H1 (cell line): Measurements from ENCODE around the gene LMX1B. TPM values are rescaled to one million over a fixed set of nuclear protein-coding genes. Genes with fewer than 3 reads are reported as not detected.

Experiments used
- CTCF ChIA-PET: fragments of 300-600 bp; sonication (Branson Sonifier 250); formaldehyde crosslinking; loops from one replicate; lab custom pipeline; 2021; ENCODE audit not compliant: partially characterized antibody; lab: Charles Lee
- POLR2A ChIA-PET: fragments of 300-600 bp; sonication (Branson Sonifier 250); formaldehyde crosslinking; loops from one replicate; lab custom pipeline; 2021; ENCODE audit warnings: inconsistent platforms; ENCODE audit not compliant: partially characterized antibody; lab: Charles Lee
- DNase-seq, 2 experiments: peaks; one replicate each; pipeline versions ENCODE4 v3.0.0 to v3.0.0-alpha.2; 2010 to 2022; ENCODE audit warnings: low spot score in 2 of 2, low read depth in 1 of 2, mixed read lengths in 1 of 2
- FAIRE-seq: peaks from 2 replicates; lab custom pipeline; 2011; peaks lifted over from hg19 to GRCh38; lab: Jason Lieb, UNC
- H2AFZ ChIP-seq: 2 replicates; pipeline ENCODE4 v1.8.1; 2012; ENCODE audit warnings: low read length, inconsistent platforms
- H2AK5ac ChIP-seq: 2 replicates; pipeline ENCODE4 v1.6.1; 2013; ENCODE audit warnings: low read depth, low read length
- H2BK120ac ChIP-seq: replicated peaks from 2 replicates; pipeline ENCODE3; 2013; ENCODE audit warnings: low read depth, low read length, inconsistent platforms
- H2BK12ac ChIP-seq: 2 replicates; pipeline ENCODE4 v1.6.1; 2013; ENCODE audit warnings: low read depth, low read length
- H2BK15ac ChIP-seq: 2 replicates; pipeline ENCODE4 v1.6.1; 2013; ENCODE audit warnings: low read length
- H2BK20ac ChIP-seq: 2 replicates; pipeline ENCODE4 v1.6.1; 2013; ENCODE audit warnings: low read length
- H2BK5ac ChIP-seq: 2 replicates; pipeline ENCODE4 v1.6.1; 2013; ENCODE audit warnings: low read depth, low read length
- H3K14ac ChIP-seq: 2 replicates; pipeline ENCODE4 v1.6.1; 2013; ENCODE audit warnings: inconsistent platforms; ENCODE audit not compliant: insufficient read length
- H3K18ac ChIP-seq: 2 replicates; pipeline ENCODE4 v1.6.1; 2013; ENCODE audit warnings: low read length; ENCODE audit errors: extremely low read depth
- H3K23ac ChIP-seq: 2 replicates; pipeline ENCODE4 v1.6.1; 2013; ENCODE audit warnings: inconsistent platforms; ENCODE audit not compliant: insufficient read length
- H3K23me2 ChIP-seq: 2 replicates; pipeline ENCODE4 v1.6.1; 2013; ENCODE audit warnings: low read depth, low read length
- H3K27ac ChIP-seq: 2 replicates; pipeline ENCODE4 v1.6.1; 2011; ENCODE audit warnings: low read depth, low read length, inconsistent platforms
- H3K27me3 ChIP-seq, 4 experiments: replicated peaks in 1 of 4; 1 replicate in 1 of 4; 2 replicates in 3 of 4; pipeline versions ENCODE4 v1.6.1 to v1.8.1; 2011 to 2013; ENCODE audit warnings: low read length in 3 of 4, mild to moderate bottlenecking in 3 of 4, inconsistent platforms in 2 of 4, mixed read lengths in 2 of 4, moderate library complexity in 1 of 4; ENCODE audit not compliant: control insufficient read depth in 3 of 4, insufficient read depth in 3 of 4; ENCODE audit errors: extremely low read depth in 1 of 4
- H3K36me3 ChIP-seq, 4 experiments: 2 replicates each; pipeline versions ENCODE4 v1.6.1 to v1.8.1; 2011 to 2013; ENCODE audit warnings: mild to moderate bottlenecking in 4 of 4, low read length in 3 of 4, moderate library complexity in 2 of 4, control low read depth in 1 of 4, inconsistent platforms in 1 of 4; ENCODE audit not compliant: insufficient read depth in 4 of 4, control insufficient read depth in 2 of 4
- H3K4ac ChIP-seq: replicated peaks from 2 replicates; pipeline ENCODE3; 2013; ENCODE audit warnings: low read length, low read depth, mixed read lengths, inconsistent platforms; ENCODE audit not compliant: insufficient read length
- H3K4me1 ChIP-seq, 4 experiments: replicated peaks in 1 of 4; 1 replicate in 1 of 4; 2 replicates in 3 of 4; pipeline versions ENCODE4 v1.6.1 to v1.8.1; 2011 to 2013; ENCODE audit warnings: low read length in 3 of 4, inconsistent platforms in 2 of 4, mixed read lengths in 1 of 4; ENCODE audit not compliant: insufficient read depth in 4 of 4, control insufficient read depth in 3 of 4
- H3K4me2 ChIP-seq, 2 experiments: 2 replicates each; pipeline versions ENCODE4 v1.6.1 to v1.8.1; 2011 to 2013; ENCODE audit warnings: low read depth in 2 of 2, low read length in 2 of 2, control low read depth in 1 of 2, inconsistent platforms in 1 of 2, mild to moderate bottlenecking in 1 of 2; ENCODE audit not compliant: insufficient read depth in 1 of 2
- H3K4me3 ChIP-seq, 4 experiments: fragments of 200-600, 300-600 bp in 1 of 4; sonication (generic), shearing (Covaris generic), sonication (Bioruptor Twin) in 1 of 4; 2 replicates each; pipeline versions ENCODE4 v1.5.1 to v1.8.1; 2011 to 2016; ENCODE audit warnings: low read length in 4 of 4, low read depth in 3 of 4, control low read depth in 2 of 4, inconsistent platforms in 2 of 4, mild to moderate bottlenecking in 2 of 4, mixed read lengths in 1 of 4, moderate library complexity in 1 of 4; ENCODE audit not compliant: insufficient read depth in 2 of 4; ENCODE audit errors: extremely low read depth in 1 of 4
- H3K56ac ChIP-seq: replicated peaks from 2 replicates; pipeline ENCODE3; 2013; ENCODE audit warnings: low read depth, mild to moderate bottlenecking, mixed read lengths, low read length, inconsistent platforms; ENCODE audit not compliant: insufficient read length
- H3K79me1 ChIP-seq: 2 replicates; pipeline ENCODE4 v1.6.1; 2013; ENCODE audit warnings: low read depth, low read length, control low read depth
- H3K79me2 ChIP-seq, 2 experiments: 2 replicates each; pipeline versions ENCODE4 v1.6.1 to v1.8.1; 2012 to 2013; ENCODE audit warnings: low read length in 2 of 2, mild to moderate bottlenecking in 2 of 2, inconsistent platforms in 1 of 2; ENCODE audit not compliant: insufficient read depth in 2 of 2, control insufficient read depth in 1 of 2
- H3K9ac ChIP-seq, 4 experiments: replicated peaks in 1 of 4; 1 replicate in 1 of 4; 2 replicates in 3 of 4; pipeline versions ENCODE4 v1.6.1 to v1.8.1; 2011 to 2013; ENCODE audit warnings: low read depth in 3 of 4, low read length in 3 of 4, control low read depth in 2 of 4, mild to moderate bottlenecking in 2 of 4, moderate library complexity in 2 of 4, inconsistent platforms in 1 of 4; ENCODE audit errors: extremely low read depth in 1 of 4
- H3K9me3 ChIP-seq, 2 experiments: 2 replicates each; pipeline versions ENCODE4 v1.6.1 to v1.8.1; 2012 to 2013; ENCODE audit warnings: mild to moderate bottlenecking in 2 of 2, moderate library complexity in 2 of 2, control low read depth in 1 of 2, inconsistent platforms in 1 of 2, low read depth in 1 of 2, low read length in 1 of 2, mixed read lengths in 1 of 2; ENCODE audit not compliant: insufficient read depth in 2 of 2
- H4K20me1 ChIP-seq, 2 experiments: replicated peaks in 1 of 2; 2 replicates each; pipeline versions ENCODE3 to v1.8.1; 2011 to 2013; ENCODE audit warnings: inconsistent platforms in 2 of 2, low read length in 2 of 2, mild to moderate bottlenecking in 1 of 2; ENCODE audit not compliant: insufficient read depth in 2 of 2, control insufficient read depth in 1 of 2
- H4K5ac ChIP-seq: 2 replicates; pipeline ENCODE4 v1.6.1; 2013; ENCODE audit warnings: low read length, low read depth, mixed read lengths, inconsistent platforms; ENCODE audit not compliant: insufficient read length
- H4K8ac ChIP-seq: 2 replicates; pipeline ENCODE4 v1.8.0; 2013; ENCODE audit warnings: mild to moderate bottlenecking, moderate library complexity, low read length, inconsistent platforms; ENCODE audit not compliant: insufficient read depth; ENCODE audit errors: extremely low read depth
- H4K91ac ChIP-seq: replicated peaks from 2 replicates; pipeline ENCODE3; 2013; ENCODE audit warnings: low read length, mixed read lengths, inconsistent platforms; ENCODE audit not compliant: insufficient read length
- BACH1 ChIP-seq: IDR thresholded peaks from 2 replicates; pipeline ENCODE4 v1.6.1; 2012; ENCODE audit warnings: low read length, improper control_type of control experiment
- EGR1 ChIP-seq: IDR thresholded peaks from 2 replicates; pipeline ENCODE4 v1.6.1; 2011; ENCODE audit warnings: low read depth, low read length, borderline replicate concordance
- EP300 ChIP-seq, 2 experiments: IDR thresholded peaks; 1 replicate in 1 of 2; 2 replicates in 1 of 2; pipeline ENCODE4 v1.6.1; 2011 to 2012; ENCODE audit warnings: low read depth in 2 of 2, low read length in 2 of 2, mild to moderate bottlenecking in 2 of 2, borderline replicate concordance in 1 of 2, inconsistent platforms in 1 of 2, moderate library complexity in 1 of 2
- HDAC6 ChIP-seq: IDR thresholded peaks from one replicate; pipeline ENCODE4 v1.7.1; 2012; ENCODE audit warnings: low read depth, mild to moderate bottlenecking, inconsistent platforms, low read length, moderate library complexity
- JUN ChIP-seq: IDR thresholded peaks from 2 replicates; pipeline ENCODE4 v1.6.1; 2011; ENCODE audit warnings: low read depth, mild to moderate bottlenecking, improper control_type of control experiment, low read length
- KDM1A ChIP-seq: fragments of 200-600, 300-600 bp; sonication (generic); IDR thresholded peaks from 2 replicates; pipeline ENCODE4 v1.7.1; 2016; ENCODE audit warnings: mild to moderate bottlenecking, low read length, borderline replicate concordance
- MAFK ChIP-seq: IDR thresholded peaks from 2 replicates; pipeline ENCODE4 v1.6.1; 2012; ENCODE audit warnings: low read depth, mild to moderate bottlenecking, improper control_type of control experiment, low read length
- NRF1 ChIP-seq: IDR thresholded peaks from 2 replicates; pipeline ENCODE4 v1.6.1; 2011; ENCODE audit warnings: mild to moderate bottlenecking, low read depth, low read length, improper control_type of control experiment
- RAD21 ChIP-seq, 2 experiments: IDR thresholded peaks in 1 of 2; conservative IDR thresholded peaks in 1 of 2; 2 replicates each; pipeline ENCODE4 v1.6.1; 2011; ENCODE audit warnings: low read depth in 2 of 2, low read length in 2 of 2, improper control_type of control experiment in 1 of 2, inconsistent platforms in 1 of 2, mild to moderate bottlenecking in 1 of 2, moderate library complexity in 1 of 2
- RBBP5 ChIP-seq: IDR thresholded peaks from 2 replicates; pipeline ENCODE4 v1.7.1; 2012; ENCODE audit warnings: low read depth, mild to moderate bottlenecking, inconsistent platforms, low read length, moderate library complexity, borderline replicate concordance
- SP2 ChIP-seq: IDR thresholded peaks from 2 replicates; pipeline ENCODE4 v1.6.1; 2012; ENCODE audit warnings: mild to moderate bottlenecking, low read length, inconsistent platforms
- SP4 ChIP-seq: IDR thresholded peaks from 2 replicates; pipeline ENCODE4 v1.6.1; 2012; ENCODE audit warnings: low read length, inconsistent platforms
- ZNF274 ChIP-seq: IDR thresholded peaks from 2 replicates; pipeline ENCODE4 v1.7.0; 2012; ENCODE audit warnings: low read length, borderline replicate concordance; ENCODE audit errors: extremely low read depth
- WGBS, 2 experiments: shearing (Covaris generic) in 1 of 2; methylation state at CpG; one replicate each; pipeline versions ENCODE4 v1.1.6 to v1.1.7; 2013 to 2015; ENCODE audit warnings: low lambda C conversion rate in 2 of 2, mixed read lengths in 2 of 2, inconsistent platforms in 1 of 2, low coverage in 1 of 2, missing lambda C conversion rate in 1 of 2; ENCODE audit not compliant: insufficient replicate concordance in 2 of 2, insufficient coverage in 1 of 2, insufficient read length in 1 of 2; ENCODE audit errors: extremely low coverage in 1 of 2, missing lambda C conversion rate in 1 of 2; 5-methylcytosine and 5-hydroxymethylcytosine counted together
- polyA plus RNA-seq, 7 experiments: library from polyadenylated mRNA; depleted of rRNA in 3 of 7; stranded (reverse) in 5 of 7; unstranded in 2 of 7; fragments of >200 nt in 5 of 7; fragments of 200-250 nt in 2 of 7; gene quantifications; 1 replicate in 5 of 7; 2 replicates in 1 of 7; 4 replicates in 1 of 7; pipeline versions ENCODE4 v1.2.1 to v1.2.3, GENCODE V29; 2011 to 2013; ENCODE audit warnings: missing spikeins in 2 of 7, mixed read lengths in 2 of 7
- total RNA-seq: library from RNA; stranded (reverse); fragmentation: NEBNext Ultra II Directional; extraction: Animal tissue kit (Norgen Biotek cat#: 25700); gene quantifications from 2 replicates; pipeline ENCODE4 v1.2.1, GENCODE V29; 2021

The LMX1B gene
- total and polyA plus RNA-seq, 2 of the 8 experiments (the other 6 are each of a cell fraction or from before 2014, with no cell fraction given): 0.09 to 0.37 TPM

GRCh38 chr9:126745574-126746411, 132.1 kb downstream of the LMX1B start:
- Histone ChIP-seq H3K4me2 (no peak overlapping the region), H4K8ac (no peak overlapping the region), H3K14ac (no peak overlapping the region), H3K23me2 (no peaks in the 10 kb centered on the region), H3K4me3 (no peak overlapping the region), H4K91ac (no peak overlapping the region), H3K79me1 (no peaks in the 10 kb centered on the region), H3K27ac (no peak overlapping the region), H3K4me1 (no peaks in the 10 kb centered on the region), H2BK120ac (no peak overlapping the region), H2BK5ac (no peak overlapping the region), H4K5ac (no peak overlapping the region), H3K4ac (no peak overlapping the region), H3K9ac (no peak overlapping the region), H3K56ac (no peak overlapping the region), H3K27me3 (0 out of 7 replicates have a peak, but pooled peaks cover 0 to 2% (median under 1%) of the 10 kb centered on the region in 4 experiments), H2AFZ (no peak overlapping the region), H3K18ac (no peak overlapping the region), H2BK12ac (no peak overlapping the region), H3K23ac (no peak overlapping the region), H2BK15ac (no peak overlapping the region), H3K9me3 (no peaks in the 10 kb centered on the region), H3K79me2 (no peaks in the 10 kb centered on the region), H2BK20ac (no peak overlapping the region), H2AK5ac (no peak overlapping the region), H3K36me3 (no peaks in the 10 kb centered on the region), H4K20me1 (no peaks in the 10 kb centered on the region)
- POLR2A ChIA-PET: no interaction called here
- WGBS, 2 experiments: 83% methylated on average over 8 of the region's 10 CpGs; no CpG with 5 or more reads in 1 of the 2 experiments
- no peak for TF ChIP-seq SP4
- no peak for TF ChIP-seq KDM1A
- TF ChIP-seq NRF1: no peak
- TF ChIP-seq RAD21 (IDR thresholded peaks at IDR 0.05 in 1 of 2, conservative IDR thresholded peaks at IDR 0.05 in 1 of 2; ENCODE audit: low read depth in 2 of 2, low read length in 2 of 2): no peak
- no peak for TF ChIP-seq RBBP5
- no peak for TF ChIP-seq SP2
- TF ChIP-seq HDAC6: no peak
- TF ChIP-seq EGR1: no peak
- TF ChIP-seq ZNF274: no peak
- TF ChIP-seq JUN: no peak
- no peak for TF ChIP-seq BACH1
- no peak for TF ChIP-seq MAFK
- no peak for TF ChIP-seq EP300 (IDR thresholded peaks at IDR 0.05; ENCODE audit: borderline replicate concordance in 1 of 2, low read depth in 2 of 2, low read length in 2 of 2)
- DNase-seq (peak in 1 of 2 experiments; percentile 20), FAIRE-seq (no peak)
- CTCF ChIA-PET: no interaction called here
